Skeletal muscle satellite cell (primary cell): Measurements from ENCODE around the gene LPP.

Experiments
- H3K27me3 ChIP-seq: 2 replicates; pipeline ENCODE4 v1.7.0; 2013; ENCODE audit warnings: low read length; ENCODE audit not compliant: control insufficient read depth, insufficient read depth
- H3K36me3 ChIP-seq: 2 replicates; pipeline ENCODE4 v1.7.0; 2013; ENCODE audit warnings: mild to moderate bottlenecking, control low read depth, low read length; ENCODE audit not compliant: insufficient read depth
- H3K4me1 ChIP-seq: 2 replicates; pipeline ENCODE4 v1.7.0; 2013; ENCODE audit warnings: low read length; ENCODE audit not compliant: control insufficient read depth, insufficient read depth
- H3K4me2 ChIP-seq: 2 replicates; pipeline ENCODE4 v1.7.0; 2013; ENCODE audit warnings: mild to moderate bottlenecking, low read length
- H3K4me3 ChIP-seq: 2 replicates; pipeline ENCODE4 v1.7.0; 2013; ENCODE audit warnings: low read length
- H3K9ac ChIP-seq: 2 replicates; pipeline ENCODE4 v1.7.0; 2013; ENCODE audit warnings: mild to moderate bottlenecking, low read depth, low read length, moderate library complexity
- H3K9me3 ChIP-seq: replicated peaks from 2 replicates; pipeline ENCODE4 v1.7.0; 2013; ENCODE audit warnings: mild to moderate bottlenecking, control low read depth, low read length

Gene LPP

DNA sequence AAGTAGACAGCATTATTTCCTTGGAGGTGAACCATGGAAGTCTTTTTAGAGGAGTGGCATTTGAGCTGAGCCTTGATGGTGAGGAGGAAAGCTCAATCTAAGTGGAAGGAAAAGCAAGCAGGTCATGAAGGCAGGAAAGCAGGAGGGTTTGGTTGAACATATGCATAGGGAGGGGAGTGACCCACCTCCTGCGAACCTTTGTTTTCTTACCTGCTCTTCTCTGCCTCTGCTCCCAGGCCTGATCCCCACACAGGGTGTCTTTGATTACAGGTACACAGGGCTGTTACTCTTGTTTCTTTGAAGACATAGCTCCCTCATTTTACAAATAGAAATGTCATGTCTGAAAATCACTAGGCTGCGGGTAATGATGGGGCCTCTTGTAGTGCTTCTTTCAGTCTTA, 769.7 kb downstream of the LPP start:
- Histone ChIP-seq H3K4me1 (peaks cover 10% of the 10 kb centered on the region), H3K9me3 (no peaks in the 10 kb centered on the region), H3K4me2 (no peak overlapping the region), H3K9ac (no peak overlapping the region), H3K36me3 (no peaks in the 10 kb centered on the region), H3K27me3 (no peaks in the 10 kb centered on the region), H3K4me3 (no peak overlapping the region)

DNA sequence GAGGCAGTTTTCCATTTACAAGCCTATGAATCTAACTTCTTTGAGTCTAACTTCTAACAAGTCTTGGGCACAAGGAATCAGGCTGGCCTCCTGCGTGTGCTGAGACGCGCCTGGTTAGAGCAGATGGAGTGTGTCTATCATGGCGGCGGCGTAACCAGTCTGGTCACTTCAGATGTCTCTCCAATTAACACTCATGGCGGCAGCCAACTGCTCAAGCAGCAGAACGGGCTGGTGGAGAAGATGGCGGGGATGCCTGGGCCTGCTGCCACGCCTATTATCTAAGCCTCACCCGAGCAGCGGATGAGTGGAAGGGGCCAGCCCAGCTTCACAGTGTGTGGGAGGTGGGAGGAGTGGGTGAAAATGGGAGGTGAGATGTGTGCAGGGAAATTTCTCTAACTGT, 771.4 kb downstream of the LPP start:
- Histone ChIP-seq H3K9ac (no peak overlapping the region), H3K9me3 (no peaks in the 10 kb centered on the region), H3K27me3 (no peaks in the 10 kb centered on the region), H3K36me3 (no peaks in the 10 kb centered on the region), H3K4me3 (no peak overlapping the region), H3K4me1 (peaks cover 10% of the 10 kb centered on the region), H3K4me2 (no peak overlapping the region)

DNA sequence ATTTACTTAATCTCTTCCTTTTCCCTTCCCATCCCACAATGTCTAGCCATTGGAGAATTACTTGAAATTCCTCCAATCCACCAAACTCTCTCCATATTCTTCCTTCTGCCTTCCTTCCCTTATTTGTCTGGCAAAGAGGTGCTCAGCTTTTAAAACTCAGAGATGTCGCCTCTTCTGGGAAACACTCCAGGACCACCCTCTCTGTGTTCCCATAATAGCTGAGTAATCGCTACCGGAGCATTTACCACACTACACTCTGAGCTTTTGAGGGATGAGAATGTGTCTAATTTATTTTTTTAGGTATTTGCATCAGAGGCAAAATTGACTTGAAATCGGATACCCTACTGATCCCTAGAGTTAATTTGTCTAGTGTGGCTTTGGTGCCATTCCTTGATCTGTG, 772.2 kb downstream of the LPP start:
- H3K4me3 ChIP-seq, result no peak overlapping the region
- H3K27me3 ChIP-seq, result no peaks in the 10 kb centered on the region
- H3K4me1 ChIP-seq, result peaks cover 10% of the 10 kb centered on the region
- H3K4me2 ChIP-seq, result no peak overlapping the region
- H3K9me3 ChIP-seq, result no peaks in the 10 kb centered on the region
- H3K36me3 ChIP-seq, result no peaks in the 10 kb centered on the region
- H3K9ac ChIP-seq, result no peak overlapping the region

DNA sequence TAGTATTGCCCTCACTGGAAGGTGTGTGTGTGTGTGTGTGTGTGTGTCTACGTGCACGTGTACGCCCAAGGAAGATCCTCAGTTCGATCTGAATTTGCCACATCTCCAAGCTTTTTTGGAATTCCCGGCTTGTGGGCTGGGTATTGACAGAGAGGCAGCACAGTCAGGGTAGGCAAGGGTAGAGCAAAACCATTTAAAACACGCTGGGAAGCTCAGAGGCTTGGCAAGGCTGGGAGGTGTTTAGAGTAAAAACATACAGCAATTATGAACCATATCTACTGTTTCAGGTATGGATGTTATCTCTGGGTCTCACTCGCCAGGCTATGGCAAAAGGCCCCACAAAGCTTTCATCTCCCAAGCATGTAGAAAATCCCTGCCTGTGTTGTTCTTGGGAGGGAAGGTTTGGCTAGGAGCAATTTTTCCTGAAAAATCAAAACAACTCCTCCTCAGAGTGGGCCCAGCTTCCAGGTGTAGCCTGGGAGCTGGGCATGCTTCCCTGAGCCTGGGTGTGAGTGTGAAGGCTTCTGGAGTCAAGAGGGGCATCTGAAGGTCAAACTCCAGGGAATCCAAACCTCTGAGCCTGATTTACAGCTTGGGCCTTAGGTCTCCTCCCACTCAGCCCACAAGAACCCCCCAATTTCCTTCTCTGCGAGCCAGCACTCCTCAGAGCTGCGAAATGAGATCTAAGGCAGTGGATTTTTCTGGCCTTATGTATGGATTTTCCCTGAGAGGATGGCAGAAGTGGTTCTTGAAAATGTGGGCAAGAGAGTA, 773.0 kb downstream of the LPP start:
- no peaks in the 10 kb centered on the region for H3K27me3 ChIP-seq
- no peak overlapping the region for H3K4me3 ChIP-seq
- H3K4me1 ChIP-seq, result peaks cover 16% of the 10 kb centered on the region
- H3K9me3 ChIP-seq, result no peaks in the 10 kb centered on the region
- H3K9ac ChIP-seq, result no peak overlapping the region
- no peak overlapping the region for H3K4me2 ChIP-seq
- no peaks in the 10 kb centered on the region for H3K36me3 ChIP-seq

DNA sequence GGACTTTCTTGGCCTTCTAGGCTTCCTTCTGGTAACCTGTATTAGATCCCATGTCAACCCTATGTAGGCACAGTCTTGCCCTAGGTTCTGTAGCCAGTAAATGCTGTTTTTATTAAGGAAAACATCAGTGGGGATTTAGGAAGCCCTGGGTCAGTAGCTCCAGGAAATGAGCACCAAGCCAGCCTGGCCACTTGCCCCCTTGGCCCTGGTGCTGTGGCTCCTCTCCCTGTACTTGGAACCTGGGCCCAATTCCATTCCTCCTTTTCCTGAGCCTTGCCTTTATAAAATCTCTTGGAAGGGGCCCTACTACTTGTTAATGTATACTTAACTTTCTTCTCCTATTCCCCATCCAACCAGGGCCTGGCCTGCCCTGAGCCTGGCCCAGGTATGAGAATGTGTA, 774.0 kb downstream of the LPP start:
- Histone ChIP-seq H3K9me3 (no peaks in the 10 kb centered on the region), H3K27me3 (no peaks in the 10 kb centered on the region), H3K36me3 (no peaks in the 10 kb centered on the region), H3K4me1 (peaks cover 16% of the 10 kb centered on the region), H3K4me3 (no peak overlapping the region), H3K4me2 (no peak overlapping the region), H3K9ac (no peak overlapping the region)

DNA sequence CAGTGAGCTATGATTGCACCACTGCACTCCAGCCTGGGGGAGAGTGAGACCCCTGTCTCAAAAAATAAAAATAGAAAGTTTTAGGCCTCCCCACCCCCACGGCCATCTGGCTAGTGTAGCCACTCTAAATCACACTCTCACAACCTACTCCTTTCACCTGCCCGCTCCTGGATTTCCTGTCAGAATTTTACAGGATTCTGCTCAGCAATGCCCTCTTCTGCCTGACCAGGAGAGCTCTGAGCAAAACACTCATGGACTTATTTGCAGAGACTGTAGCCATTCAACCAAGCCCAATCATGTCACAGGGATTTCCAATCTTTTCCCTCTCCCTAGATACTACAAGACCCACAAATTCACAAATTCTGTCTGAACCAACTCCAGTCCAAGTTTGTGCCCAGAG, 775.2 kb downstream of the LPP start:
- no peaks in the 10 kb centered on the region for H3K36me3 ChIP-seq
- H3K9ac ChIP-seq, result no peak overlapping the region
- H3K4me3 ChIP-seq, result no peak overlapping the region
- H3K27me3 ChIP-seq, result no peaks in the 10 kb centered on the region
- no peak overlapping the region for H3K4me2 ChIP-seq
- no peaks in the 10 kb centered on the region for H3K9me3 ChIP-seq
- peaks cover 16% of the 10 kb centered on the region for H3K4me1 ChIP-seq

DNA sequence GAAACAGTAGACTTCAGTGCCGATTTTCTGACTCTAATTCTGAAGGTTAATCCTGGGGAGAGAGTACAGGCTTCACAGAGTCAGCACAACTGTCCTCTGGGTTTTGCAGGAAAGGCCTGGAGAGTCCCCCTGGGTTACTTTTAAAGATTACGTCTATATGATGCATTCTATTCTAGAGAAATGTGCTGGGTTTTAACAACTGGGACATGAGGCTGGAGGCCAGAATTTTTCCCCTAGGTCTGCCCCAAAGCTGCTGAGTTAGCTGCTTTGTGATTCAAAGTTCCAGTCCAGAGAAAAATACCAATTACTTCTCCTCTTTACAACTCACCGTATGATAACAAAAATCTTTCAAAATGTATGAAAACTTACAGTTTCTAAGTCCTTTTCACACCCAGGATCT, 777.1 kb downstream of the LPP start:
- H3K36me3 ChIP-seq, result no peaks in the 10 kb centered on the region
- H3K9ac ChIP-seq, result no peak overlapping the region
- no peak overlapping the region for H3K4me3 ChIP-seq
- no peaks in the 10 kb centered on the region for H3K27me3 ChIP-seq
- H3K9me3 ChIP-seq, result no peaks in the 10 kb centered on the region
- no peak overlapping the region for H3K4me2 ChIP-seq
- H3K4me1 ChIP-seq, result peaks cover 16% of the 10 kb centered on the region

DNA sequence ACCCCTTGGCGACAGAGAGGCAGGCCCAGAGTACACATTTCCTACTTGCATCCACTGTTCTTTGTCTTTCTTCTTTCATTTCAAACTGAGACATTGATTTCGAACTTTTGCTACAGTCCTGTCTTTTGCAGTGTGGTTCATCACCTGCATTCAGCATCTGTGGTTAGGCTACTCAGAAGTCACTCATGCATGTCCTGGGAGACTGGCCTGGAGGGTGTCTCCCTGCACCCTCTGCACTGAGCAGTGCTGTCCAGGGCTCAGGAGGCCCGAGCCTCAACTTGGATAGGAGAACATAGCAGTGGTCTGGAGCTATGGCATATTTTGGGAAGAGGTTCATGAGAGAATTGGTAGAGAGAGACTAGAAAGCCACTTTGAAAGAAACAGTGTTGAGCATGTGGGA, 777.6 kb downstream of the LPP start:
- H3K4me3 ChIP-seq, result no peak overlapping the region
- no peaks in the 10 kb centered on the region for H3K27me3 ChIP-seq
- no peaks in the 10 kb centered on the region for H3K36me3 ChIP-seq
- H3K4me2 ChIP-seq, result no peak overlapping the region
- no peak overlapping the region for H3K9ac ChIP-seq
- peaks cover 16% of the 10 kb centered on the region for H3K4me1 ChIP-seq
- H3K9me3 ChIP-seq, result no peaks in the 10 kb centered on the region

DNA sequence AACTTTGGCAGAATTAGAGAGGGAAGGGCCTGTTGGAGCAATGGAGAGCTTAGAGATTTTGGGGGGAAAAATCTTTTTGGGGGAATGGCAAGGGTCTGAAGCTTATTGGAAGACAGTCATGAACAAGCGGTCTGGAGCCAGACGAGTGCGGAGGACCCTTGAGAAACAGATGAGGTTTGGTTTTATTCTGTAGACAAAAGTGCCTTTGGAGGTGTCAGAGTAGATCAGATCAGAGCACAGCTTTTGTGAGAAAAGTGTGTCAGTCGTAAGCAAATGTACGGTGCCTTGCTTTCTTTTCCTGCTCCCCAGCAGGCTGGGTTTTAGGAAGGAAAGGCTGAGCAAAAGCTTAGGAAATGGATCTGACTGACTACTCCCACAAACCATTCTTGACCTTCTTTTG, 781.0 kb downstream of the LPP start:
- Histone ChIP-seq H3K4me1 (peaks cover 5% of the 10 kb centered on the region), H3K4me2 (no peak overlapping the region), H3K27me3 (no peaks in the 10 kb centered on the region), H3K9me3 (no peaks in the 10 kb centered on the region), H3K9ac (no peak overlapping the region), H3K36me3 (no peaks in the 10 kb centered on the region), H3K4me3 (no peak overlapping the region)

DNA sequence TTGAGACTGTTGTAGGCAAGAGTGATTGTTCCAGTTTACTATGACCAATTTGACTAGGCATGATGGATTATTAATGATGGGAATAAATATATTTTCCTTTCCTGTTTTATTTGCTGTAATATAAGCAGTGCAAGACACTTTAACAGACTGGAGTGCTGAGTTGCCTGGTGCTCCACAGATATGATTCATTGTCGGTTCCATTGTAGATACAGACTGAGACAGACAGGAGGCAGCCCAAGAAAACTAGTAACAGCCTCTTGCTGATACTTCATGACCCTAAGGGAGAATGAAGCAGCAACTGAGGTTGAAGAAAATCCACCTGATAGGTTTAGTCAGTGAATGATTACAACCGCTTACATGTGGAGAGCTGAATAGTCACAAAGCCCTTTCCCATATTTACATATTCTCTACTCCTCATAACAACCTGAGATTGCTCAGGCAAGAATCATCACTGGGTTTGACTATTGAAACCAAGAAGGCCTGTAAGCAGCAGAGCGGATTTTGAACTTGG, 782.7 kb downstream of the LPP start:
- no peak overlapping the region for H3K4me3 ChIP-seq
- no peak overlapping the region for H3K9ac ChIP-seq
- H3K4me2 ChIP-seq, result no peak overlapping the region
- H3K9me3 ChIP-seq, result no peaks in the 10 kb centered on the region
- no peaks in the 10 kb centered on the region for H3K27me3 ChIP-seq
- H3K4me1 ChIP-seq, result peaks cover under 1% of the 10 kb centered on the region
- H3K36me3 ChIP-seq, result no peaks in the 10 kb centered on the region

DNA sequence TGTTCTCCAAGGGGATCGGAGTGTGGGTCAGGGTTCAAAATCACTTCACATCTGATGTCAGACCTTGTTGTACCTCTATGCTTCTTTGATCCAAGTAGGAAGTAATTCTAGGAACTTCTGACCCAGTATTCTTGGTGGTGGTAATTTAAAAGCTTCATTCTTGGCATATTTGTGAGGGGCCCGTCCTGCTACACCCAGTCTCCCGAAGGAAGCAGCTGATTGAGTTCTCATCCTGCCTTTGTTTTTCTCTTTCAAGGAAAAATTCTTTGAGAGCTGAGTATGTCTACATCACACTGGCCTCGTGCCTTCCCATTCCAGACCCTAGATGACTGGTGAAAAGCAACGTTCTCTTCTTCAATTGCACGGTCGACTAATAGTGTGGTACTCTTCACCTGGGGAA, 783.4 kb downstream of the LPP start:
- Histone ChIP-seq H3K4me3 (no peak overlapping the region), H3K9ac (no peak overlapping the region), H3K4me2 (no peak overlapping the region), H3K4me1 (no peaks in the 10 kb centered on the region), H3K9me3 (no peaks in the 10 kb centered on the region), H3K36me3 (no peaks in the 10 kb centered on the region), H3K27me3 (no peaks in the 10 kb centered on the region)

DNA sequence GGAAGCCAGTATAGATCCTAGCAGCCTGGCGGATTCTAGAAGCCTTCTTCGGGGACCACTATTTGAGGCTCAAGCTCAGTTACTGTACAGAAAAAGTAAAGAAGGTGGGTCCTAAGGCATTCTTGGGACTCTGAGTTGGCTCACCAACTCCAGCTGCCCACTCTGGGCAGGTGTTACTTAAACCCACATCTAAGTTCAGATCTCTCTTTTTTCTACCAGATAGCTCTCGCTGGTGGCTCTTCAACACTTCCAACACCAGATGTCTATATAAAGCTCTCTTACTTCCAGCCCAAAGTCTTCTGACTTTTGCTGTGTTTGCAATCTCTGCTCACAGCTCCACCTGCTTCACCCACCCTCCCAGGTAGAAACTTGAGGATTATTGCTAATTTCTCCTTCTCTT, 785.0 kb downstream of the LPP start:
- Histone ChIP-seq H3K36me3 (no peaks in the 10 kb centered on the region), H3K4me3 (no peak overlapping the region), H3K27me3 (no peaks in the 10 kb centered on the region), H3K9me3 (no peaks in the 10 kb centered on the region), H3K9ac (no peak overlapping the region), H3K4me2 (no peak overlapping the region), H3K4me1 (no peaks in the 10 kb centered on the region)
